Measurements from ENCODE around the gene MAST4.

The MAST4 gene

GRCh38 chr5:66553916-66554575 lies 42.1 kb upstream of the MAST4 start:
- Histone ChIP-seq H3K9me3 (peaks cover 9% of the 10 kb centered on the region; the same call in 1 of the 2 replicates), H3K4me3 (ENCODE audit: low read depth, low read length) (no peak overlapping the region), H3K36me3 (no peaks in the 10 kb centered on the region), H3K27me3 (no peaks in the 10 kb centered on the region), H3K4me1 (no peaks in the 10 kb centered on the region)
- DNase-seq: no peak
- no peak for TF ChIP-seq CTCF (IDR thresholded peaks at IDR 0.05; ENCODE audit: low read depth, low read length)

- no peak overlapping the region for H3K4me3 ChIP-seq (ENCODE audit: low read depth, low read length)
- no peaks in the 10 kb centered on the region for H3K36me3 ChIP-seq
- peaks cover 9% of the 10 kb centered on the region; the same call in 1 of the 2 replicates for H3K9me3 ChIP-seq
- no peak for TF ChIP-seq CTCF (IDR thresholded peaks at IDR 0.05; ENCODE audit: low read depth, low read length)
- no peaks in the 10 kb centered on the region for H3K4me1 ChIP-seq
- H3K27me3 ChIP-seq: no peaks in the 10 kb centered on the region
- no peak for DNase-seq
Measured at GRCh38 chr5:66554884-66555283, 41.3 kb upstream of the MAST4 start.

- H3K9me3 ChIP-seq: peaks cover 9% of the 10 kb centered on the region; the same call in 1 of the 2 replicates
- no peak for DNase-seq
- H3K27me3 ChIP-seq: no peaks in the 10 kb centered on the region
- no peaks in the 10 kb centered on the region for H3K4me1 ChIP-seq
- no peak overlapping the region for H3K4me3 ChIP-seq (ENCODE audit: low read depth, low read length)
- no peak for TF ChIP-seq CTCF (IDR thresholded peaks at IDR 0.05; ENCODE audit: low read depth, low read length)
- no peaks in the 10 kb centered on the region for H3K36me3 ChIP-seq
Measured at GRCh38 chr5:66558560-66558959, 37.6 kb upstream of the MAST4 start.

- no peaks in the 10 kb centered on the region for H3K36me3 ChIP-seq
- DNase-seq: no peak
- no peaks in the 10 kb centered on the region for H3K27me3 ChIP-seq
- H3K4me1 ChIP-seq: no peaks in the 10 kb centered on the region
- no peak for TF ChIP-seq CTCF (IDR thresholded peaks at IDR 0.05; ENCODE audit: low read depth, low read length)
- no peak overlapping the region for H3K4me3 ChIP-seq (ENCODE audit: low read depth, low read length)
- H3K9me3 ChIP-seq: no peaks in the 10 kb centered on the region
Measured at GRCh38 chr5:66560371-66560770, 35.8 kb upstream of the MAST4 start.

- Histone ChIP-seq H3K4me1 (no peaks in the 10 kb centered on the region), H3K27me3 (no peaks in the 10 kb centered on the region), H3K9me3 (no peaks in the 10 kb centered on the region), H3K4me3 (ENCODE audit: low read depth, low read length) (no peak overlapping the region), H3K36me3 (no peaks in the 10 kb centered on the region)
- no peak for TF ChIP-seq CTCF (IDR thresholded peaks at IDR 0.05; ENCODE audit: low read depth, low read length)
- DNase-seq: no peak
Measured at GRCh38 chr5:66561256-66561990, 34.8 kb upstream of the MAST4 start.

GRCh38 chr5:66565878-66566277 lies 30.3 kb upstream of the MAST4 start:
- no peak for TF ChIP-seq CTCF (IDR thresholded peaks at IDR 0.05; ENCODE audit: low read depth, low read length)
- Histone ChIP-seq H3K36me3 (no peaks in the 10 kb centered on the region), H3K27me3 (no peaks in the 10 kb centered on the region), H3K9me3 (no peaks in the 10 kb centered on the region), H3K4me1 (no peaks in the 10 kb centered on the region), H3K4me3 (ENCODE audit: low read depth, low read length) (no peak overlapping the region)
- no peak for DNase-seq

All from BE2C (cell line).